Kidney epithelial cell (primary cell): ENCODE results near the gene SCAF8. TPM values are rescaled to one million over a fixed set of nuclear protein-coding genes. Genes with fewer than 3 reads are reported as not detected.
"Not testable (repeated sequence)": the region's sequence is repeated elsewhere in the genome, so short reads cannot be mapped to it uniquely, and the experiment has no call there.

ENCODE experiments used
- DNase-seq: peaks from one replicate; pipeline ENCODE4 v3.0.0-alpha.2; 2010; ENCODE audit warnings: low read depth
- H3K27me3 ChIP-seq: 2 replicates; pipeline ENCODE4 v1.6.0; 2011; ENCODE audit warnings: low read length; ENCODE audit not compliant: control insufficient read depth, insufficient read depth
- H3K36me3 ChIP-seq: 2 replicates; pipeline ENCODE4 v1.5.1; 2011; ENCODE audit warnings: low read length; ENCODE audit not compliant: control insufficient read depth, insufficient read depth
- H3K4me3 ChIP-seq: 2 replicates; pipeline ENCODE4 v1.5.1; 2011; ENCODE audit warnings: low read depth, mild to moderate bottlenecking, control low read depth, low read length
- CTCF ChIP-seq: IDR thresholded peaks from 2 replicates; pipeline ENCODE4 v1.5.1; 2011; ENCODE audit warnings: mild to moderate bottlenecking, moderate library complexity, low read length, control low read depth, inconsistent platforms; ENCODE audit not compliant: insufficient read depth, poor library complexity, severe bottlenecking
- total RNA-seq: library from RNA; depleted of rRNA; stranded (reverse); fragments of >200 nt; gene quantifications from 2 replicates; pipeline ENCODE4 v1.2.3, GENCODE V29; 2015

Gene SCAF8
- total RNA-seq, 1 donor from 2014 or later = 40.9 TPM

- no peak overlapping the region for H3K4me3 ChIP-seq
- no peaks in the 10 kb centered on the region for H3K36me3 ChIP-seq
- no peaks in the 10 kb centered on the region for H3K27me3 ChIP-seq
- DNase-seq = no peak
- no peak for TF ChIP-seq CTCF
These were observed 30.4 kb downstream of the SCAF8 start for GRCh38 chr6:154763650-154764049.

GRCh38 chr6:154765273-154765672 is 32.1 kb downstream of the SCAF8 start:
- no peak for DNase-seq
- no peak overlapping the region for H3K4me3 ChIP-seq
- no peaks in the 10 kb centered on the region for H3K27me3 ChIP-seq
- no peaks in the 10 kb centered on the region for H3K36me3 ChIP-seq
- no peak for TF ChIP-seq CTCF

GRCh38 chr6:154766288-154766687 is 33.1 kb downstream of the SCAF8 start:
- Histone ChIP-seq H3K4me3 (no peak overlapping the region), H3K27me3 (no peaks in the 10 kb centered on the region), H3K36me3 (no peaks in the 10 kb centered on the region)
- TF ChIP-seq CTCF = no peak
- no peak for DNase-seq

- no peak for TF ChIP-seq CTCF
- H3K4me3 ChIP-seq = no peak overlapping the region
- DNase-seq = no peak
- no peaks in the 10 kb centered on the region for H3K27me3 ChIP-seq
- H3K36me3 ChIP-seq = no peaks in the 10 kb centered on the region
These were observed 33.9 kb downstream of the SCAF8 start for GRCh38 chr6:154767003-154767723.

- H3K36me3 ChIP-seq = no peaks in the 10 kb centered on the region
- DNase-seq = no peak
- no peak overlapping the region for H3K4me3 ChIP-seq
- no peaks in the 10 kb centered on the region for H3K27me3 ChIP-seq
- TF ChIP-seq CTCF = no peak
These were observed 35.1 kb downstream of the SCAF8 start for GRCh38 chr6:154768280-154768679.

GRCh38 chr6:154773610-154774089 is 40.4 kb downstream of the SCAF8 start:
- no peak overlapping the region for H3K4me3 ChIP-seq
- DNase-seq = no peak
- H3K36me3 ChIP-seq = no peaks in the 10 kb centered on the region
- TF ChIP-seq CTCF = no peak
- H3K27me3 ChIP-seq = no peaks in the 10 kb centered on the region

- not testable (repeated sequence) for H3K4me3 ChIP-seq, DNase-seq, H3K36me3 ChIP-seq, H3K27me3 ChIP-seq
These were observed 45.9 kb downstream of the SCAF8 start for GRCh38 chr6:154779157-154779556.
